Stimulated activated CD8-positive, alpha-beta memory T cell treated with anti-CD3 and anti-CD28 coated beads, Interleukin-12 subunit alpha, Interleukin-12 subunit beta, amount 100 ng/mL, for 24 hours (primary cell): ENCODE data around the gene DCAKD.
A peak's percentile ranks its signal among the peaks of the same experiment; 100 is the strongest.
"Not testable (repeated sequence)": the region's sequence is repeated elsewhere in the genome, so short reads cannot be mapped to it uniquely, and the experiment has no call there.

Experiments
- DNase-seq: peaks from one replicate; pipeline ENCODE4 v3.0.0-alpha.2; 2020; ENCODE audit errors: extremely low read depth

DCAKD gene

GRCh38 chr17:45063198-45063597 is 11.8 kb upstream of the DCAKD start:
- DNase-seq = no peak

GRCh38 chr17:45061606-45062205 is 10.3 kb upstream of the DCAKD start:
- DNase-seq = no peak

GRCh38 chr17:45060797-45061605 is 9.6 kb upstream of the DCAKD start, which contains the start of gene NMT1:
TSS of gene NMT1 (plus strand) at chr17:45061317. CDS start at chr17:45061330, 13 bp downstream.
- DNase-seq = peak; percentile 87

GRCh38 chr17:45060382-45060796 is 9.0 kb upstream of the DCAKD start:
- DNase-seq = no peak

- no peak for DNase-seq
Observed at GRCh38 chr17:45052052-45052772, 780 bp upstream of the DCAKD start.

- DNase-seq = not testable (repeated sequence)
Observed at GRCh38 chr17:45051720-45052051, 254 bp upstream of the DCAKD start.

- DNase-seq = no peak
Observed at GRCh38 chr17:45050481-45051059, 862 bp downstream of the DCAKD start.

GRCh38 chr17:45048795-45049563 is 2.5 kb downstream of the DCAKD start:
- DNase-seq = no peak

- DNase-seq = no peak
Observed at GRCh38 chr17:45046537-45047125, 4.8 kb downstream of the DCAKD start.

GRCh38 chr17:45043813-45044540 is 7.5 kb downstream of the DCAKD start:
- DNase-seq = no peak

GRCh38 chr17:45042346-45043120 is 8.9 kb downstream of the DCAKD start:
- DNase-seq = no peak

GRCh38 chr17:45040459-45040858 is 11.0 kb downstream of the DCAKD start:
- no peak for DNase-seq

GRCh38 chr17:45038728-45039634 is 12.5 kb downstream of the DCAKD start:
- DNase-seq = no peak

GRCh38 chr17:45036691-45037090 is 14.7 kb downstream of the DCAKD start:
- DNase-seq = no peak

- no peak for DNase-seq
Observed at GRCh38 chr17:45035848-45036247, 15.6 kb downstream of the DCAKD start.

GRCh38 chr17:45034599-45034998 is 16.8 kb downstream of the DCAKD start:
- DNase-seq = no peak

- no peak for DNase-seq
Observed at GRCh38 chr17:45032174-45032541, 19.3 kb downstream of the DCAKD start.

- DNase-seq = no peak
Observed at GRCh38 chr17:45031231-45032173, 19.9 kb downstream of the DCAKD start.
